ENCODE data around the gene KLHL29. TPM values are rescaled to one million over a fixed set of nuclear protein-coding genes. Genes with fewer than 3 reads are reported as not detected.

Gene KLHL29
- total RNA-seq, 3 donors from 2014 or later (not counting 1 experiment from before 2014, with no cell fraction given): 0.24 to 0.43 (median 0.33) TPM

DNA sequence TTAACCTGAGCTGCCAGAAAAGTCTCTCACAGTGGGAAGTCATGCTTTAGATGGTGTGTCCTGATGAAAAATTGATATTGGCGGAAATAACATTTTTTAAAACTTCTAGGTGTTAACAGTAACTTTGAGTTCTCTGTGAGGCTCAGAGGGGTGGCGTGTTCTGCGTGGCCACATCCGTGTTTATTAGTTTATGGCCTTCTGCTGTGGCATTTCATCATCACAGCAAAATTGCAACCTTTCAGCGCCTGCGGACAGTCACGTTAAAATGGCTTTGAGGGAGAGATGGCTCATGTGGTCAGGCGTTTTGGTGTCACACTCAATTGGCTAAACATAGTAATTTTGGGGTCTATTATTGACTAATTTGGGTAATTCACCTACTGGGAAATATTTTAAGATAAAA, 42.4 kb downstream of the KLHL29 start:
- no peak for TF ChIP-seq CTCF (IDR thresholded peaks at IDR 0.05)
- Mint-ChIP-seq H3K9me3 (no peaks in the 10 kb centered on the region), H3K27me3 (ENCODE audit: low read depth in 2 of 2) (peaks cover 0 to 8% of the 10 kb centered on the region in 2 donors), H3K36me3 (no peaks in the 10 kb centered on the region), H3K27ac (no peak overlapping the region), H3K4me3 (no peak overlapping the region), H3K4me1 (no peaks in the 10 kb centered on the region)
- Histone ChIP-seq H3K27ac (ENCODE audit: low read length) (no peak overlapping the region), H3K4me1 (ENCODE audit: control insufficient read depth, insufficient read depth, low read length) (no peaks in the 10 kb centered on the region), H3K4me3 (ENCODE audit: low read length) (no peak overlapping the region), H3K36me3 (ENCODE audit: control insufficient read depth, insufficient read depth, low read length) (no peaks in the 10 kb centered on the region), H3K9me3 (ENCODE audit: control insufficient read depth, insufficient read depth, low read length) (no peaks in the 10 kb centered on the region), H3K27me3 (ENCODE audit: control insufficient read depth, insufficient read depth, low read length) (no peaks in the 10 kb centered on the region)
- no peak for DNase-seq
- WGBS (ENCODE audit: insufficient coverage): 86% methylated on average over 8 of the region's 8 CpGs
- ATAC-seq: no peak
- intact Hi-C loops (cut with micrococcal nuclease): no loop called here

GRCh38 chr2:23427976-23428375, 43.0 kb downstream of the KLHL29 start:
- Histone ChIP-seq H3K27me3 (ENCODE audit: control insufficient read depth, insufficient read depth, low read length) (no peaks in the 10 kb centered on the region), H3K4me3 (ENCODE audit: low read length) (no peak overlapping the region), H3K4me1 (ENCODE audit: control insufficient read depth, insufficient read depth, low read length) (no peaks in the 10 kb centered on the region), H3K9me3 (ENCODE audit: control insufficient read depth, insufficient read depth, low read length) (no peaks in the 10 kb centered on the region), H3K36me3 (ENCODE audit: control insufficient read depth, insufficient read depth, low read length) (no peaks in the 10 kb centered on the region), H3K27ac (ENCODE audit: low read length) (no peak overlapping the region)
- DNase-seq (no peak), ATAC-seq (peak in 1 of 3 donors; percentile 12)
- no peak for TF ChIP-seq CTCF (IDR thresholded peaks at IDR 0.05)
- 79% methylated on average over 11 of the region's 12 CpGs for WGBS (ENCODE audit: insufficient coverage)
- no peaks in the 10 kb centered on the region for H3K36me3 Mint-ChIP-seq
- H3K27ac Mint-ChIP-seq: no peak overlapping the region
- no peak overlapping the region for H3K4me3 Mint-ChIP-seq
- no peaks in the 10 kb centered on the region for H3K9me3 Mint-ChIP-seq
- no peaks in the 10 kb centered on the region for H3K4me1 Mint-ChIP-seq
- intact Hi-C loops (cut with micrococcal nuclease): no loop called here
- peaks cover 2 to 8% of the 10 kb centered on the region in 2 donors for H3K27me3 Mint-ChIP-seq (ENCODE audit: low read depth in 2 of 2)

GRCh38 chr2:23429036-23429435, 44.1 kb downstream of the KLHL29 start:
- H3K4me1 Mint-ChIP-seq: no peaks in the 10 kb centered on the region
- TF ChIP-seq CTCF (IDR thresholded peaks at IDR 0.05): no peak
- H3K27ac ChIP-seq (ENCODE audit: low read length): no peak overlapping the region
- no peaks in the 10 kb centered on the region for H3K27me3 ChIP-seq (ENCODE audit: control insufficient read depth, insufficient read depth, low read length)
- H3K4me3 Mint-ChIP-seq: no peak overlapping the region
- peaks cover 2 to 8% of the 10 kb centered on the region in 2 donors for H3K27me3 Mint-ChIP-seq (ENCODE audit: low read depth in 2 of 2)
- no peaks in the 10 kb centered on the region for H3K36me3 ChIP-seq (ENCODE audit: control insufficient read depth, insufficient read depth, low read length)
- WGBS (ENCODE audit: insufficient coverage): 88% methylated on average over 6 of the region's 6 CpGs
- H3K27ac Mint-ChIP-seq: no peak overlapping the region
- intact Hi-C loops (cut with micrococcal nuclease): no loop called here
- no peaks in the 10 kb centered on the region for H3K4me1 ChIP-seq (ENCODE audit: control insufficient read depth, insufficient read depth, low read length)
- H3K36me3 Mint-ChIP-seq: no peaks in the 10 kb centered on the region
- H3K9me3 ChIP-seq (ENCODE audit: control insufficient read depth, insufficient read depth, low read length): no peaks in the 10 kb centered on the region
- ATAC-seq (no peak), DNase-seq (no peak)
- no peaks in the 10 kb centered on the region for H3K9me3 Mint-ChIP-seq
- no peak overlapping the region for H3K4me3 ChIP-seq (ENCODE audit: low read length)

GRCh38 chr2:23430263-23430662, 45.3 kb downstream of the KLHL29 start:
- H3K36me3 Mint-ChIP-seq: no peaks in the 10 kb centered on the region
- no peaks in the 10 kb centered on the region for H3K9me3 ChIP-seq (ENCODE audit: control insufficient read depth, insufficient read depth, low read length)
- no peaks in the 10 kb centered on the region for H3K4me1 Mint-ChIP-seq
- H3K36me3 ChIP-seq (ENCODE audit: control insufficient read depth, insufficient read depth, low read length): no peaks in the 10 kb centered on the region
- H3K27ac Mint-ChIP-seq: no peak overlapping the region
- TF ChIP-seq CTCF (IDR thresholded peaks at IDR 0.05): no peak
- H3K4me3 Mint-ChIP-seq: no peak overlapping the region
- 83% methylated on average over 2 of the region's 2 CpGs for WGBS (ENCODE audit: insufficient coverage)
- H3K27ac ChIP-seq (ENCODE audit: low read length): no peak overlapping the region
- no peak for ATAC-seq
- peaks cover 6 to 16% of the 10 kb centered on the region in 2 donors for H3K27me3 Mint-ChIP-seq (ENCODE audit: low read depth in 2 of 2)
- DNase-seq: no peak
- no peak overlapping the region for H3K4me3 ChIP-seq (ENCODE audit: low read length)
- no peaks in the 10 kb centered on the region for H3K9me3 Mint-ChIP-seq
- intact Hi-C loops (cut with micrococcal nuclease): no loop called here
- no peaks in the 10 kb centered on the region for H3K4me1 ChIP-seq (ENCODE audit: control insufficient read depth, insufficient read depth, low read length)
- H3K27me3 ChIP-seq (ENCODE audit: control insufficient read depth, insufficient read depth, low read length): no peaks in the 10 kb centered on the region
